Fibroblast of the aortic adventitia (primary cell): ENCODE results near the gene C19orf81. TPM values are rescaled to one million over a fixed set of nuclear protein-coding genes. Genes with fewer than 3 reads are reported as not detected.

Source experiments
- DNase-seq: peaks from one replicate; pipeline ENCODE4 v3.0.0-alpha.2; 2010; ENCODE audit warnings: low read depth
- H3K4me3 ChIP-seq: 2 replicates; pipeline ENCODE4 v1.5.1; 2011; ENCODE audit warnings: low read depth, mild to moderate bottlenecking, control low read depth, low read length, moderate library complexity
- CTCF ChIP-seq: IDR thresholded peaks from 2 replicates; pipeline ENCODE4 v1.5.1; 2011; ENCODE audit warnings: mild to moderate bottlenecking, low read length, control low read depth, inconsistent platforms; ENCODE audit not compliant: insufficient read depth
- total RNA-seq: library from RNA; depleted of rRNA; stranded (reverse); fragments of >200 nt; gene quantifications from 2 replicates; pipeline ENCODE4 v1.2.3, GENCODE V29; 2012; ENCODE audit warnings: low replicate concordance

Gene C19orf81
- total RNA-seq, 1 donor: not detected

DNA sequence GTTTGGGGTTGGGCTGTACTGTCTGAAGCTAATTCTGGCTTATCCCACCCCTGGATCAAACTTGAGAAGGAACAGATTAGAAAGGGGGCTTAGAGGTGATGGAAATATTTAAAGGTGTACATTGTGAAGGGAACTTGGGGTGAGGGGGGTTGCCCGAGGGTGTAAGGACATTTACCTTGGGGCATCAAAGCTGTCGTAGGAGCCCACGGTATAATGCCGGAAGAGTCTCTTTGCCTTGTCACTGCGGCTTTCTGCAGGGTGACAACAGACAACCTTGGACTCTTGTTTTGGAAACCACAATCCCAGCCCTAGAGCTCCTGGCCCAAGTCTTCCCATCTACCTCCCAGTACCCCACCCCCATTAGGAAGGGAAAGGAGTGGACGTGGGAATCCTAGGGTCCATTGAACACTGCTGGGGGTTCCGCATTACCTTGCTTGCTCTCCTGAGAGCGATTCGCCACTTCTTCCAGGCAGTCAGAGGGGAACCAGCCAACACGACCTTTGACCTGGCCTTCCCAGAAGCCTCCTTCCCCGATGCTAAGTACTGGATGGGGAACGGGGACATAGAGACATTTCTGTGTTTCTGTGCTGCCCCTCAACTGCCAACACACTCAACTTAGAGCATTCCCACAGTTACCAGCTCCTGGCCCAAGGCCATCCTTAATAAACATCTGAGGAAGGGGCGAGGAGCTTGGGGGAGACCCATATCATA, 48.3 kb downstream of the C19orf81 start:
- no peak for DNase-seq
- no peak for TF ChIP-seq CTCF
- no peak overlapping the region for H3K4me3 ChIP-seq

DNA sequence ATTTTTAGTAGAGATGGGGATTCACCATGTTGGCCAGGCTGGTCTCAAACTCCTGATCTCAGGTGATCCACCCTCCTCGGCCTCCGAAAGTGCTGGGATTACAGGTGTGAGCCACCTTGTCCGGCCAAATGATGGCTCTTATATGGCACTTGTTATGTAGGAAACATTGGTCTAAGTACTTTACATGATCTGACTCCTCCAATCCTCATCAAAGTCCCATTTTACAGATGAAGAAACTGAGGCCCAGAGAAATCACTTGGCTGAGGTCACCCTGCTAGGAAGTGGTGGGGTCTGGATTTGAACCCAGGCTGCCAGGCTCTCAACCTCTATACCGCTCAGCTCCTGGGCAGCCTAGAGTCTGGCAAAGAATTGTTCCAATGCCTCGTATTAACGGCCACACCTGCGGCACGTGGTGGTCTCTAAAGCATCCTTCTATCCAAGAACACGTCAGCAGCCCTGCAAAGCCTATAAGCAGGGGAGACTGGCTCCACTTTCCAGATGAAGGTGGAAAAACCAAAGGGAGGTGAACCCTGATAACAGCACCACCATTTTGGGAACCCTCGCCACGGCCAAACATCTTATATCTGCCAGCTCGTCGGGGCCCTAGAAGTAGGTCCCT, 52.2 kb downstream of the C19orf81 start:
- DNase-seq: no peak
- H3K4me3 ChIP-seq: no peak overlapping the region
- no peak for TF ChIP-seq CTCF

GRCh38 chr19:50702158-50702870, 53.1 kb downstream of the C19orf81 start:
- no peak for TF ChIP-seq CTCF
- no peak overlapping the region for H3K4me3 ChIP-seq
- DNase-seq: no peak

- TF ChIP-seq CTCF: no peak
- no peak for DNase-seq
- no peak overlapping the region for H3K4me3 ChIP-seq
Observed at GRCh38 chr19:50702871-50703829, 53.9 kb downstream of the C19orf81 start.

GRCh38 chr19:50703915-50704796, 54.9 kb downstream of the C19orf81 start:
- no peak for DNase-seq
- H3K4me3 ChIP-seq: no peak overlapping the region
- no peak for TF ChIP-seq CTCF
